GM19397 (cell line): Measurements from ENCODE around the gene PMEL.
"Not testable (repeated sequence)": the region's sequence is repeated elsewhere in the genome, so short reads cannot be mapped to it uniquely, and the experiment has no call there.

Source experiments
- ATAC-seq: cut with Tn5 transposase; IDR thresholded peaks from one replicate; pipeline ENCODE4 v1.9.1; 2021; ENCODE audit warnings: mild to moderate bottlenecking, moderate library complexity; ENCODE audit not compliant: unreplicated experiment

Gene PMEL

GRCh38 chr12:55983232-55983842 is 17.5 kb upstream of the PMEL start:
- ATAC-seq = no peak

DNA sequence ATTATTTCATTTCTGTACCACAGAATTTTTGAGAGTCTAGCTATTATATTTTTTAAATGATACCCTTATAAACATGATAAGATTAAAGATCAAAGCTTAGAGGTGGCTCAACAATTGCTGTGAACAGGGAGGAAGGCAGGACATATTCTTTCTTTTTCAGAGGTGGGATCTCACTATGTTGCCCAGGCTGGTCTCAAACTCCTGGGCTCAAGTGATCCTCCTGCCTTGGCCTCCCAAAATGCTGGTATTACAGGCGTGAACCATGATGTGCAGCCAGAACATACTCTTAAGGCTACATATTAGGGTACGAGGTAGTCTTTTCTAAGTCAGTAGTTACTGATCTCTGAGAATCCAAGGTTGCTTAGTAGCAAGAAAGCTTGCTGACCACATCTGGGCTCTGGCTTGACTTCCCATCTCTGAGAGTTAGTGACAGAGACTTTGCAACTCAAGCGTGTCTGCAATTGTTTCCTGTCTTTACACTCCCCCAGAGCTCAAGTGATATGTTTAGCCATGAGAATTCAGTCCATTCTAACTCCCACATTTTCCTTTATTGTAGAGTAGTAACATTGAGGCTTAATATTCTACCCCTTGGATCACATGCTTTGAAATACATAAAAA is 16.6 kb upstream of the PMEL start:
- peak; percentile 71 for ATAC-seq

- ATAC-seq = not testable (repeated sequence)
Observed at GRCh38 chr12:55981882-55982281, 16.0 kb upstream of the PMEL start.

DNA sequence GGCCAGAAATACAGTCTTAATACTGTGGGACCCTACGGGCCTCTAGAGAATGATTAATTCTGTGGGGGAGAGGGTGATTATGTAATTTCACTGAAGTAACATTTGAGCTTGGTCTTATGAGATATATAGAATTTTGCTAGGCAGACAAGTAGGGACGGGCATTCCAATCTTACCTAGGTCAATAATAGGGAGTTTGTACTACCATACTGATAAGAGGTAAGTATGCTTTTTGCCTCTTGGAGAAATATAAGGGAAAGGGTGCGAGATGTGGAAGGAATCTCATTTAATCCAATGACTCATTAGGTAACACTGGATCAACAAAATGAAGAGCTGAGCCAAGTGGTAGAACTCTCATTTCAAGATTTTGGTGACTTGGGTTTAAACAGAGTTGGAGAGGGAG is 13.2 kb upstream of the PMEL start:
- ATAC-seq = no peak

- no peak for ATAC-seq
Observed at GRCh38 chr12:55978393-55978792, 12.6 kb upstream of the PMEL start.

GRCh38 chr12:55974308-55974730 is 8.5 kb upstream of the PMEL start:
- ATAC-seq = peak; percentile 15

GRCh38 chr12:55973599-55974307 is 7.9 kb upstream of the PMEL start, which contains the start of gene RAB5B:
TSS of gene RAB5B (plus strand) at chr12:55974078. CDS start at chr12:55986961, 12,883 bp downstream.
- peak; percentile 91 for ATAC-seq

GRCh38 chr12:55972911-55973598 is 7.2 kb upstream of the PMEL start:
- no peak for ATAC-seq

DNA sequence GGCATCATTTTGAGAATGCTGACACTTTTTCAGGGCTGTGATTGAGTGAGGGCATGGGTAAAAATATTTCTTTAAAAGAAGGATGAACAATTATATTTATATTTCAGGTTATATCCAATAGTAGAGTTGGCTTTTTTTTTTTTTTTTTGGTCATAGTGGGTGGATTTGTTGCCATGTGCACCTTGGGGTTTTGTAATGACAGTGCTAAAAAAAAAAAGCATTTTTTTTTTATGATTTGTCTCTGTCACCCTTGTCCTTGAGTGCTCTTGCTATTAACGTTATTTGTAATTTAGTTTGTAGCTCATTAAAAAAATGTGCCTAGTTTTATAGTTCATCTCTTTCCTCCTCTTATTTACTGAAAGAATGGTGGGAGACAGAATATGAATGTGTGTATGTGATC is 6.6 kb upstream of the PMEL start:
- ATAC-seq = no peak

GRCh38 chr12:55972042-55972441 is 6.2 kb upstream of the PMEL start:
- no peak for ATAC-seq

DNA sequence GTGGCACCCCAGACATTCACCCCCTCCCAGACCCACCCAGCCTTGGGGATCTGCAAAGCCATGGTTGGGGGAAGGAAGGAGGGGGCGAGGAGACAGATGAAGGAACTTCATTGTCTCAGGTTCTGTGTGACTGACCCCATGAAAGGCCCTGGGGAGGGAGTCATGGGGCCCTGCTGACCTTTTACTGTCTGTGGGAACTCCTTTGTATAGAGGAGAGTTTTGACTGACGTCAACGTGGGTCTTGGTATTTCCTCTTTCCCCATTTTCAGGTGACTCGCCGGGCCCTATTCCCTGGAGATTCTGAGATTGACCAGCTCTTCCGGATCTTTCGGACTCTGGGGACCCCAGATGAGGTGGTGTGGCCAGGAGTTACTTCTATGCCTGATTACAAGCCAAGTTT is 4.9 kb upstream of the PMEL start:
- ATAC-seq = no peak

GRCh38 chr12:55969356-55969755 is 3.5 kb upstream of the PMEL start:
- no peak for ATAC-seq

- peak; percentile 89 for ATAC-seq
Observed at GRCh38 chr12:55966408-55967281, 803 bp upstream of the PMEL start, which contains the start of gene CDK2. TSS of gene CDK2 (plus strand) at chr12:55966830. CDS start at chr12:55967009, 179 bp downstream.

GRCh38 chr12:55965240-55965639 is 602 bp downstream of the PMEL start:
- ATAC-seq = no peak

- ATAC-seq = no peak
Observed at GRCh38 chr12:55963760-55964159, 2.1 kb downstream of the PMEL start.

GRCh38 chr12:55957106-55957859 is 8.6 kb downstream of the PMEL start:
- ATAC-seq = no peak

DNA sequence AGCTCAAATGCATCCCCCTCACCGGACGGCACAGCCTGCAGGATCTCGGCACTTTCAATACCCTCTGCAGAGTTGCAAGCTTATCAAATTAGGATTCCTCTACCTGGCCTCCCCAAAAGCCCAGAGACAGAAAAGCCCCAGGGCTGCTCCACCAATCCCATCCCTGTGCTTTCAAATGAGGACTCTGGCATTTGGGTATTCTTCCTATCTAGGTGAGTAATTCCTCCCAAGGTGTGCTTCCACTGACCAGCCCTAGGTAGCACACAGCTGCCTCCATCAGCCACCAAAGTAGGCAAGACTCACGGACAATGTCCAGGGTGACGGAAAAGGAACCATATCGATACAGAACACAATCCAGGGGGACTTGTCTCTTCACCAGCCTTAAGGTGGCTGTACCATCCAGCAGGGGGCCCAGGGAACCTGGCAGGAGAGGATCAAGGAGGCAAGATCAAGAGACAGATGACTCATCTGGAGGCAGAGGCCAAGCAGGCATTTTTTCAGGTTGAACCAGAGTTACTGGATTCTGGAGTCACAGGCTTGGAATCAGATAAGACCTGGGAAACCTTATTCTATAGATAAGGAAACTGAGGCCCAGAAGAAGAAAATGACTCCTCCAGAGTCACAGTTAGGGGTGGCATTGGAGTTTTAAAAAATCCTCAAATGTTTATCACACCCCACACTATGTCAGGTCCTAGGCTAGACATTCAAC is 9.9 kb downstream of the PMEL start:
- no peak for ATAC-seq

GRCh38 chr12:55955344-55955743 is 10.5 kb downstream of the PMEL start:
- no peak for ATAC-seq

- no peak for ATAC-seq
Observed at GRCh38 chr12:55946553-55946952, 19.3 kb downstream of the PMEL start.
